HG03095 (cell line): ENCODE results near the gene MEOX2.

Experiments used
- ATAC-seq: cut with Tn5 transposase; IDR thresholded peaks from one replicate; pipeline ENCODE4 v1.9.1; 2021; ENCODE audit warnings: moderate library complexity; ENCODE audit not compliant: unreplicated experiment

Gene MEOX2

GRCh38 chr7:15618275-15618674 lies 68.2 kb downstream of the MEOX2 start:
- no peak for ATAC-seq

- no peak for ATAC-seq
Observed at GRCh38 chr7:15612205-15612604, 74.3 kb downstream of the MEOX2 start.

- no peak for ATAC-seq
Observed at GRCh38 chr7:15610503-15610902, 76.0 kb downstream of the MEOX2 start.

GRCh38 chr7:15609287-15609686 lies 77.2 kb downstream of the MEOX2 start:
- no peak for ATAC-seq

- ATAC-seq: no peak
Observed at GRCh38 chr7:15607529-15608210, 78.8 kb downstream of the MEOX2 start.

GRCh38 chr7:15606561-15606960 lies 79.9 kb downstream of the MEOX2 start:
- ATAC-seq: no peak

DNA sequence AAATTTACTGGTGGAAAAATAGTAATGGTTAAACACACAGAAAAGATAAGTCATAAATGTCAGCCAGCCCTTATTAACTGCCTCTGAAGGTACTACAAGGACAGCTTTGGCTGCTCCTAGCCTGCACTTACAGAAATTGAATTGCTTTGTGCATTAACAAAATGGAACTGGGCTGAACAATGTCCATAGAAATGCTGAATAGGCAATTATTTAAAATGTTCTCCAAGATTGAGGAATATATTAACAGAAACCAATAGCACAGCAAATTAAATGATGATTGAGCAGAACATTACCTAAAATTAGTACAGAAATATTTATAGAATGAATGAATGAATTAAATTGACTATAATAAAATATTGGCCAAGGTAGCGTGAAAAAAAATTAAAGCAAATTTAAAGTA lies 82.3 kb downstream of the MEOX2 start:
- no peak for ATAC-seq

DNA sequence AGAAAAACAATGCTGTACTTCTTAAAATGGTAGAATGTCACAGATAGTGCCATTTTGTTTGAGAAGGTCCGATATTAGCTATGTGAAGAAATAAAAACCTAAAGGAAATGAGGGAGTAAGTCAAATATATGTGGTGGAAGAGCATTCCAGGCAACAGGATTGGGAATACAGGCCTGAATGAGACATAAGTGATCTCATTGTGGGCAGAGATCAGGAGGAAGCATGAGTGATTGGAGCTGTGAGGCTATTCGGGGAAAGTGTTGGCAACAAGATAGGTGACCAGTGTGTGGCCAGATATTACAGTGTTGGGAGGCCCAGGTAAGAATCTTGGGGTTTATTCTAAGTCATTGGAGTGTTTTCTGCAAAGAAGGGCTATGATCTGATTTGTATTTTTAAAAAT lies 83.4 kb downstream of the MEOX2 start:
- no peak for ATAC-seq

- no peak for ATAC-seq
Observed at GRCh38 chr7:15602236-15602635, 84.2 kb downstream of the MEOX2 start.

- ATAC-seq: no peak
Observed at GRCh38 chr7:15601175-15601574, 85.3 kb downstream of the MEOX2 start.

GRCh38 chr7:15600298-15600697 lies 86.2 kb downstream of the MEOX2 start:
- ATAC-seq: no peak

GRCh38 chr7:15594461-15594860 lies 92.0 kb downstream of the MEOX2 start:
- no peak for ATAC-seq

DNA sequence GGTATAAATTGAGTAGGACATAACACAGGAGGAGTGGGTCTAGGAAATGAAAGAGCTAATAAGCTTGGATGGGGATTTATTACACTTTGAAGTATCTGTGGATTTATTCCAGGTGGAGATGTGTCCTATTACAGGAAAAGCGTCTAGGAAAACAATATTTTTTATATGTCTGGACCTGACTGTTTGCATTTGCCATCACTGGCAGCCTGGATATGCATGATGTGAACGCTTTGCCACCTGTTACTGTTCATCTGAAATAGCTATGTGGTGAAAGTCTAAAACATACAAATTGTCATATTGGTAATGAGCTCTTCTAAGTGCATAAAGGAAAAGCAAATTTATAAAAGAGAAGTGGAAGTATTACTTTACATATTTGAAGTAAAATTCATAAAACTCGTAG lies 93.1 kb downstream of the MEOX2 start:
- ATAC-seq: no peak

DNA sequence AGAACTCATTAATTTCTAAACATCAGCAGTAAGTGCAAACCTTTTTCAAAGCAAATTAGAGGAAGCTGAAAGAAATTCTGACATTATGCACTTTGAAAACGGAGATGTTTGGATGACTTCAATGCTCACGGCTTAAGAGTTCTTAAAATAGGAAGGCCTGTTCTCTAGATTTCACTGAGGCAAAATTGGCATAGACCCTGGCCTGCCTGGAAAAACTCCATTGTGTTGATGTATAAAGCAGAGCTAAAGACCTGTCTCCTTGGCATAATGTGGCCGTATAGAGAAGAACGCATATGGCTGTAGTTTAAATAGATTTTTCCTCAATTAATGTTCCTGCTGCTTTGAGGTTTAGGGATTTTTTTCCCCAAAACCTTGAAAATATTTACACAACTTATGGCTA lies 100.2 kb downstream of the MEOX2 start:
- ATAC-seq: no peak

GRCh38 chr7:15584575-15584974 lies 101.9 kb downstream of the MEOX2 start:
- no peak for ATAC-seq

GRCh38 chr7:15582773-15583172 lies 103.7 kb downstream of the MEOX2 start:
- no peak for ATAC-seq

DNA sequence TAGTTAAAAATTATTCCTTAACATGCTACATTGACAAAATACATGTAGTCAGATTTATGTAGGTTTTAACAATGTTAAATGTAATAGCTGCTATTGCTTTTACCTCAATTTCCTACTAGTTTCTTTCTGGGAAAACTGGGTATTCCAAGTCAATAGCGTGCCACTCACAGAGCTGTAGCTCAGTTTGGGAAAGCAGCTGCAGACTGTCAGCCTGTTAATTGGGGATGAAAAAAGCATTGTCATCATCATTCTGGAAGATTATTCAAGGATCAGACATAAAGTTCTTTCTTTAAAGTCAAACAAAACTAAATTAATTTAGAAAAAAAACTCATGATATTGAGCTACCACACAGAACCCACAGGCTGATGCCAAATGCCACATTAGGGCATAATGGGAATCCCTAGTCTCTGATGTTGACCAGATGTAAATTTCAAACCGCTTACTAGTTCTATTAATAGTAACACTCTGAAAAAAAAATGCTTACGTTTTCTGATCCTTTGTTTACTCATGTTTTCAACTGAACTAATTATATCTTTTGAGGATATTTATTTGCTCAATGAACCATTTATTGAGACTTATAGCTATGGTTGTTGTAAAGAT lies 105.0 kb downstream of the MEOX2 start:
- no peak for ATAC-seq

- ATAC-seq: no peak
Observed at GRCh38 chr7:15580604-15581351, 105.7 kb downstream of the MEOX2 start.

DNA sequence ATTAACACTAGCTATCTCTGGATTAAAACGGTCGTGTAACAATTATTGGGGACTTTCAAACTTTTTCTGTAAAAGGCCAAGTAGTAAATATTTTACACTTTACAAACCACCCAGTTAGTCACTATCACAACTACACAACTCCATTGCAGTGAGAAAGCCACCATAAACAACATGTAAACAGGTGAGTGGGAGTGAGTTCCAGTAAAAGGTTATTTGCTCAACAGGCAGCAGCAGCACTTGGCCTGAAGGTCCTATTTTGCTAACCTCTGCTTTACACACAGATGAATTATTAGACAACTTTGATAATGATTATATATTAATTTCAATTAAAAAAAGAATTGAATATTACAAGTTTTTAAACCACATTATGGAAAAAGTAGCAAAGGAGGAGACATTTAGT lies 108.9 kb downstream of the MEOX2 start:
- ATAC-seq: no peak

DNA sequence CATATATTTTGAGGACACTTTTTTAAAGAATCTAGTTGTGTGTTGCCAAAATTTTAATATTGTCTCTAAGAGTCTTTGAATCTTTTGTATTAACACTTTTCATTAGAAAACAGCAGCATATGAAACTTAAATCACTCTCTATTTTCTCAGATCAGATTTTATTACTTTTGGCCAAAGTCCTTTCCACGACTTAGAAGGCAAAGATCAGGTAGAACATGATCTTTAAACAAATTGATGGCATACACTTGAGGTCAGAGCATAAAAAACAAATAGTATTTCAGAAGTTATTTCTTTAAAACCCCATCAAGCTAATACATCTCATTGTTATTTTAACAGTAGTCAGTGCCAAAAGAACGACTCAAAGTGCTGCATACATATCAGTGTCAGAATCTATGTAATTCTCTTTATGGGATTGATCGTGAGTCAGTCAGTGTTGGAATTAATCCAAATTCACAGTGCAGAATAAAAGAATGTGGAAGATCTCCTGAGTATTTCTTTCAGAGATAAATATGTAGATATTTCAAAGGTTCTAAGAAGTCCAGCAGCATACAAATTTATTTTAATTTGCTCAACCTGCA lies 115.1 kb downstream of the MEOX2 start:
- ATAC-seq: no peak

- no peak for ATAC-seq
Observed at GRCh38 chr7:15567652-15568051, 118.8 kb downstream of the MEOX2 start.

GRCh38 chr7:15567036-15567435 lies 119.4 kb downstream of the MEOX2 start:
- ATAC-seq: no peak
